HEK293 (cell line): Measurements from ENCODE around the gene RHBDL3.

Source experiments
- CTCF ChIA-PET: fragments of 350-600 bp; formaldehyde crosslinking; extraction: SDS; loops from one replicate; lab custom pipeline; 2021; ENCODE audit warnings: antibody characterized with exemption; lab: Yijun Ruan, JAX
- POLR2A ChIA-PET: fragments of 300-600 bp; formaldehyde crosslinking; extraction: SDS; loops from one replicate; lab custom pipeline; 2020; ENCODE audit warnings: antibody characterized with exemption, inconsistent platforms; lab: Yijun Ruan, JAX
- H3K27ac ChIP-seq: fragments of 200-500 bp; sonication (Bioruptor generic); 2 replicates; pipeline ENCODE4 v1.5.1; 2014; ENCODE audit warnings: low read depth, low read length, control low read depth, inconsistent platforms; ENCODE audit errors: extremely low read depth
- H3K36me3 ChIP-seq, 2 experiments: fragments of 200-500 bp in 1 of 2; sonication (Bioruptor generic) in 1 of 2; 1 replicate in 1 of 2; 2 replicates in 1 of 2; pipeline ENCODE4 v1.5.1; 2014 to 2017; ENCODE audit warnings: inconsistent platforms in 2 of 2, low read length in 2 of 2; ENCODE audit not compliant: control insufficient read depth in 2 of 2, insufficient read depth in 1 of 2
- H3K4me1 ChIP-seq: fragments of 200-500 bp; sonication (Bioruptor generic); 2 replicates; pipeline ENCODE4 v1.5.1; 2014; ENCODE audit warnings: mild to moderate bottlenecking, low read length, inconsistent platforms; ENCODE audit not compliant: control insufficient read depth, insufficient read depth
- H3K4me3 ChIP-seq: 2 replicates; pipeline ENCODE4 v1.5.1; 2011; ENCODE audit warnings: low read depth, mild to moderate bottlenecking, control low read depth, low read length, moderate library complexity
- H3K9me3 ChIP-seq: fragments of 200-500 bp; sonication (Bioruptor generic); 2 replicates; pipeline ENCODE4 v1.5.1; 2014; ENCODE audit warnings: low read depth, low read length, inconsistent platforms; ENCODE audit not compliant: control insufficient read depth, insufficient read depth
- HOXC10 ChIP-seq: sonication (generic); formaldehyde crosslinking; IDR thresholded peaks from 2 replicates; pipeline ENCODE4 v1.8.1; 2023; ENCODE audit warnings: mild to moderate bottlenecking, missing genetic modification reagents
- KLF9 ChIP-seq: fragments of 450-650 bp; formaldehyde crosslinking; IDR thresholded peaks from 2 replicates; pipeline ENCODE4 v1.5.1; 2016; ENCODE audit warnings: missing biosample characterization, missing genetic modification characterization, low read depth
- SP7 ChIP-seq: fragments of 450-650 bp; formaldehyde crosslinking; IDR thresholded peaks from 2 replicates; pipeline ENCODE4 v1.5.1; 2016; ENCODE audit warnings: missing biosample characterization, missing genetic modification characterization
- WT1 ChIP-seq: fragments of 450-650 bp; formaldehyde crosslinking; IDR thresholded peaks from 2 replicates; pipeline ENCODE4 v1.5.1; 2016; ENCODE audit warnings: missing biosample characterization, missing genetic modification characterization
- YY2 ChIP-seq: fragments of 450-650 bp; formaldehyde crosslinking; IDR thresholded peaks from 2 replicates; pipeline ENCODE4 v1.5.1; 2016; ENCODE audit warnings: missing biosample characterization, missing genetic modification characterization
- ZBTB17 ChIP-seq: fragments of 450-650 bp; formaldehyde crosslinking; IDR thresholded peaks from 2 replicates; pipeline ENCODE4 v1.5.1; 2016; ENCODE audit warnings: missing biosample characterization, missing genetic modification characterization
- ZBTB7A ChIP-seq: fragments of 450-650 bp; formaldehyde crosslinking; IDR thresholded peaks from 2 replicates; pipeline ENCODE4 v1.5.1; 2016; ENCODE audit warnings: low read depth, missing biosample characterization, missing genetic modification characterization
- ZFP37 ChIP-seq: fragments of 450-650 bp; formaldehyde crosslinking; IDR thresholded peaks from 2 replicates; pipeline ENCODE4 v1.5.1; 2016; ENCODE audit warnings: missing biosample characterization, missing genetic modification characterization
- ZNF10 ChIP-seq: fragments of 450-650 bp; formaldehyde crosslinking; IDR thresholded peaks from 2 replicates; pipeline ENCODE4 v1.5.1; 2017; ENCODE audit warnings: missing biosample characterization, missing genetic modification characterization
- ZNF138 ChIP-seq: fragments of 450-650 bp; formaldehyde crosslinking; IDR thresholded peaks from 2 replicates; pipeline ENCODE4 v1.5.1; 2016; ENCODE audit warnings: missing biosample characterization, missing genetic modification characterization, borderline replicate concordance
- ZNF248 ChIP-seq: fragments of 450-650 bp; formaldehyde crosslinking; IDR thresholded peaks from 2 replicates; pipeline ENCODE4 v1.5.1; 2017; ENCODE audit warnings: missing biosample characterization, missing genetic modification characterization
- ZNF324 ChIP-seq: fragments of 450-650 bp; formaldehyde crosslinking; IDR thresholded peaks from 2 replicates; pipeline ENCODE4 v1.5.1; 2016; ENCODE audit warnings: missing biosample characterization, missing genetic modification characterization
- ZNF530 ChIP-seq: fragments of 450-650 bp; formaldehyde crosslinking; IDR thresholded peaks from 2 replicates; pipeline ENCODE4 v1.5.1; 2016; ENCODE audit warnings: low read depth, missing biosample characterization, missing genetic modification characterization
- ZNF560 ChIP-seq: fragments of 450-650 bp; formaldehyde crosslinking; IDR thresholded peaks from 2 replicates; pipeline ENCODE4 v1.5.1; 2017; ENCODE audit warnings: missing biosample characterization, missing genetic modification characterization, borderline replicate concordance
- TF ChIP-seq, protein P1 (sequence below): fragments of 450-650 bp; formaldehyde crosslinking; IDR thresholded peaks from 2 replicates; pipeline ENCODE4 v1.5.1; 2016; ENCODE audit warnings: missing biosample characterization, missing genetic modification characterization
- TF ChIP-seq, protein P2 (sequence below): fragments of 450-650 bp; formaldehyde crosslinking; IDR thresholded peaks from 2 replicates; pipeline ENCODE4 v1.5.1; 2016; ENCODE audit warnings: missing biosample characterization, missing genetic modification characterization
- TF ChIP-seq, protein P3 (sequence below): fragments of 450-650 bp; formaldehyde crosslinking; IDR thresholded peaks from 2 replicates; pipeline ENCODE4 v1.5.1; 2016; ENCODE audit warnings: missing biosample characterization, missing genetic modification characterization
- TF ChIP-seq, protein P4 (sequence below): fragments of 450-650 bp; formaldehyde crosslinking; IDR thresholded peaks from 2 replicates; pipeline ENCODE4 v1.5.1; 2016; ENCODE audit warnings: missing biosample characterization, missing genetic modification characterization
- TF ChIP-seq, protein P5 (sequence below): fragments of 450-650 bp; formaldehyde crosslinking; IDR thresholded peaks from 2 replicates; pipeline ENCODE4 v1.5.1; 2016; ENCODE audit warnings: missing biosample characterization, missing genetic modification characterization

Gene RHBDL3

DNA sequence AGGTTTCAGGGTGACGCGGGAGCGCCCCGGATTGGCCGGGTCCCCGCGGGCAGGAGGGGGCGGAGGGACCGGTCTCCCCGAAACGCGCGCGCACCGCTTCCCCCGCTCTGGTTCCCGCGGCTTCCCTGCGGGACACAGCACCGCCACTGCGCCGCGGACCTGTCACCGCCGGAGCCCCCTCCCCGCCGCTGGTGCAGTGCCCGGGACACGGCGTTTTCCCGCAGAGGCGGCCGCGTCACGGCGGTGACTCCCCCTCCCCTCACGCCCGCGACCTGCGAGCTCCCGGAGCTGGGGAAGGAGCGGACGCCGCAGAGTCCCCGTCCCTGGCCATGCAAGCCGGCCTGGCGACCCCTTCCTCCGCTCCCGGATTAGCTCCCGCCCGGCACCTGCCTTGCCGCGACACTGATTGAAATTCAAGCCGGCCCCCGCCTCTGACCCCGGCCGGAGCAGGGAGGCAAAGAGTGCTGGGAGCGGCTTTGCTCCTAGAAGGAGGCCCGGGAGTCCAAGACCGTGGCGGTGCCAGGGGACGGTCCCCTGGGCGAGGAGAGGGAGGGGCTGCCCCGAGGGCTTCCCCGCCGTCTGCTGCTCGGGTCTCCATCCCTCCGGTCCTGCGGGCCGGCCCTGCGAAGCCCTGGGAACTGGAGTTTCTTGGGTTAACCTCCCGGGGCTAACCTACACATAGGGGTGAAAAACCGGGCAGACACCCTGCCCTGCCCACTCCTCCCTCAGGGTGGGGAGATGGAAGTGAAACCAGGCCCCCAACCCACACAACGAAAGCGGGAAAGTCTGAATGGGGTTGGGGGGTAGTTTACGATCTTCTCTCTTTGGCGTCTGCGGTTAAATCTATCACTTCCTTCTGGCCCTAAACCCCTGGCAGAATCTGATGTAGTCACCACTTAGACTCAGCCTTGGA is 1.0 kb downstream of the RHBDL3 start (continued):
- TF ChIP-seq, protein P1, sequence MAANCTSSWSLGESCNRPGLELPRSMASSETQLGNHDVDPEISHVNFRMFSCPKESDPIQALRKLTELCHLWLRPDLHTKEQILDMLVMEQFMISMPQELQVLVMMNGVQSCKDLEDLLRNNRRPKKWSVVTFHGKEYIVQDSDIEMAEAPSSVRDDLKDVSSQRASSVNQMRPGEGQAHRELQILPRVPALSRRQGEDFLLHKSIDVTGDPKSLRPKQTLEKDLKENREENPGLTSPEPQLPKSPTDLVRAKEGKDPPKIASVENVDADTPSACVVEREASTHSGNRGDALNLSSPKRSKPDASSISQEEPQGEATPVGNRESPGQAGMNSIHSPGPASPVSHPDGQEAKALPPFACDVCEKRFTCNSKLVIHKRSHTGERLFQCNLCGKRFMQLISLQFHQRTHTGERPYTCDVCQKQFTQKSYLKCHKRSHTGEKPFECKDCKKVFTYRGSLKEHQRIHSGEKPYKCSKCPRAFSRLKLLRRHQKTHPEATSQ: no peak
- TF ChIP-seq, all 188 proteins: peak for 31

DNA sequence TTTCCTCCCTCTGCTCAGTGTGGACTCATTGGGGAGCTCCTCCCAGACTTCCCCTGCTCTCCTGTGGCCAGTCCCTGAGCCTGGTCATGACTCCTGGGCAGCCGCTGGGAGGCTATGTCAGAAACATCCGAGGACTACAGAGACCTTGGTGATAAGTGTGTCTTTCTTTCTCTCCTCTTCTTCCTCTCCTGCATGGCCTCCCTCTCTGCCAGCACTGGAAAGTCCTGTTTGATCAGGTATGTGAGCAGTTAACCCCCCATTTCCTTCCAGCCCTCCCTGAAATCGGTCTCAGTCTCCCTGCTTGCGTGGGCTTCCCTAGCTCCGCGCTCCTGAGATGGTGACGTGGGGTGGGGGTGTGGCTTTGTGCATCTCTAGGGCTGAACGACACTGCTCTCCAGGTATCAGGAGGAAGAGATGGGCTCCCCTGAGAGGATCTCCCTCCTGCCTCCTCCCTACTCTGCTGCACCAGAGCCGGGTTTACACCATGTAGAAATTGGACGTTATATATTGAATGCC is 2.1 kb downstream of the RHBDL3 start:
- POLR2A ChIA-PET: no interaction called here
- no peak overlapping the region for H3K4me3 ChIP-seq
- no peaks in the 10 kb centered on the region for H3K9me3 ChIP-seq
- peaks cover 8% of the 10 kb centered on the region for H3K4me1 ChIP-seq
- no peak overlapping the region for H3K27ac ChIP-seq
- no peaks in the 10 kb centered on the region for H3K36me3 ChIP-seq
- TF ChIP-seq YY2 (tag by site-specific recombination) (no peak), WT1 (no peak), ZNF560 (tag by site-specific recombination) (no peak), ZNF10 (no peak), HOXC10 (CRISPR knock-in tag) (no peak), KLF9 (tag by site-specific recombination) (no peak), ZBTB7A (tag by site-specific recombination) (no peak), ZNF138 (tag by site-specific recombination) (no peak), ZNF248 (tag by site-specific recombination) (no peak), ZBTB17 (tag by site-specific recombination) (no peak), ZFP37 (no peak), ZNF530 (tag by site-specific recombination) (no peak), SP7 (tag by site-specific recombination) (no peak), ZNF324 (tag by site-specific recombination) (no peak)
- TF ChIP-seq, protein P2, sequence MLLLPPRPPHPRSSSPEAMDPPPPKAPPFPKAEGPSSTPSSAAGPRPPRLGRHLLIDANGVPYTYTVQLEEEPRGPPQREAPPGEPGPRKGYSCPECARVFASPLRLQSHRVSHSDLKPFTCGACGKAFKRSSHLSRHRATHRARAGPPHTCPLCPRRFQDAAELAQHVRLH: no peak
- TF ChIP-seq, protein P3, sequence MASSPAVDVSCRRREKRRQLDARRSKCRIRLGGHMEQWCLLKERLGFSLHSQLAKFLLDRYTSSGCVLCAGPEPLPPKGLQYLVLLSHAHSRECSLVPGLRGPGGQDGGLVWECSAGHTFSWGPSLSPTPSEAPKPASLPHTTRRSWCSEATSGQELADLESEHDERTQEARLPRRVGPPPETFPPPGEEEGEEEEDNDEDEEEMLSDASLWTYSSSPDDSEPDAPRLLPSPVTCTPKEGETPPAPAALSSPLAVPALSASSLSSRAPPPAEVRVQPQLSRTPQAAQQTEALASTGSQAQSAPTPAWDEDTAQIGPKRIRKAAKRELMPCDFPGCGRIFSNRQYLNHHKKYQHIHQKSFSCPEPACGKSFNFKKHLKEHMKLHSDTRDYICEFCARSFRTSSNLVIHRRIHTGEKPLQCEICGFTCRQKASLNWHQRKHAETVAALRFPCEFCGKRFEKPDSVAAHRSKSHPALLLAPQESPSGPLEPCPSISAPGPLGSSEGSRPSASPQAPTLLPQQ (tag by site-specific recombination): no peak
- TF ChIP-seq, protein P4, sequence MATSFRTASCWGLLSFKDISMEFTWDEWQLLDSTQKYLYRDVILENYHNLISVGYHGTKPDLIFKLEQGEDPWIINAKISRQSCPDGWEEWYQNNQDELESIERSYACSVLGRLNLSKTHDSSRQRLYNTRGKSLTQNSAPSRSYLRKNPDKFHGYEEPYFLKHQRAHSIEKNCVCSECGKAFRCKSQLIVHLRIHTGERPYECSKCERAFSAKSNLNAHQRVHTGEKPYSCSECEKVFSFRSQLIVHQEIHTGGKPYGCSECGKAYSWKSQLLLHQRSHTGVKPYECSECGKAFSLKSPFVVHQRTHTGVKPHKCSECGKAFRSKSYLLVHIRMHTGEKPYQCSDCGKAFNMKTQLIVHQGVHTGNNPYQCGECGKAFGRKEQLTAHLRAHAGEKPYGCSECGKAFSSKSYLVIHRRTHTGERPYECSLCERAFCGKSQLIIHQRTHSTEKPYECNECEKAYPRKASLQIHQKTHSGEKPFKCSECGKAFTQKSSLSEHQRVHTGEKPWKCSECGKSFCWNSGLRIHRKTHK: no peak
- TF ChIP-seq, protein P5, sequence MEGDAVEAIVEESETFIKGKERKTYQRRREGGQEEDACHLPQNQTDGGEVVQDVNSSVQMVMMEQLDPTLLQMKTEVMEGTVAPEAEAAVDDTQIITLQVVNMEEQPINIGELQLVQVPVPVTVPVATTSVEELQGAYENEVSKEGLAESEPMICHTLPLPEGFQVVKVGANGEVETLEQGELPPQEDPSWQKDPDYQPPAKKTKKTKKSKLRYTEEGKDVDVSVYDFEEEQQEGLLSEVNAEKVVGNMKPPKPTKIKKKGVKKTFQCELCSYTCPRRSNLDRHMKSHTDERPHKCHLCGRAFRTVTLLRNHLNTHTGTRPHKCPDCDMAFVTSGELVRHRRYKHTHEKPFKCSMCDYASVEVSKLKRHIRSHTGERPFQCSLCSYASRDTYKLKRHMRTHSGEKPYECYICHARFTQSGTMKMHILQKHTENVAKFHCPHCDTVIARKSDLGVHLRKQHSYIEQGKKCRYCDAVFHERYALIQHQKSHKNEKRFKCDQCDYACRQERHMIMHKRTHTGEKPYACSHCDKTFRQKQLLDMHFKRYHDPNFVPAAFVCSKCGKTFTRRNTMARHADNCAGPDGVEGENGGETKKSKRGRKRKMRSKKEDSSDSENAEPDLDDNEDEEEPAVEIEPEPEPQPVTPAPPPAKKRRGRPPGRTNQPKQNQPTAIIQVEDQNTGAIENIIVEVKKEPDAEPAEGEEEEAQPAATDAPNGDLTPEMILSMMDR (tag by site-specific recombination): no peak
- CTCF ChIA-PET: interaction anchor here (0.5 kb wide), 1 partner anchor 16 kb away, joined by 3 read pairs; no protein-coding TSS in a partner anchor
